Motor neuron (in vitro differentiated cells): Measurements from ENCODE around the gene POLE2. TPM values are rescaled to one million over a fixed set of nuclear protein-coding genes. Genes with fewer than 3 reads are reported as not detected.
"Not testable (repeated sequence)": the region's sequence is repeated elsewhere in the genome, so short reads cannot be mapped to it uniquely, and the experiment has no call there.

Source experiments
- ATAC-seq, 8 experiments: fragments of 200-7000 bp; cut with Tn5 transposase; replicated peaks in 6 of 8; 2 replicates each; pipeline ENCODE4 v1.8.0; 2021; ENCODE audit warnings: mild to moderate bottlenecking in 8 of 8, moderate library complexity in 8 of 8
- H3K27ac ChIP-seq, 2 donors: fragments of 250-450 bp; sonication (Bioruptor Pico); 2 replicates each; pipeline ENCODE4 v1.9.0; 2021; ENCODE audit warnings: antibody characterized with exemption in 2 of 2, mild to moderate bottlenecking in 2 of 2, moderate library complexity in 1 of 2
- H3K4me1 ChIP-seq, 2 donors: fragments of 250-450 bp; sonication (Bioruptor Pico); replicated peaks in 1 of 2; 2 replicates each; pipeline ENCODE4 v1.6.1; 2021; ENCODE audit warnings: antibody characterized with exemption in 2 of 2, mild to moderate bottlenecking in 2 of 2, moderate library complexity in 1 of 2
- H3K4me3 ChIP-seq, 5 donors: fragments of 250-450 bp; sonication (Bioruptor Pico); 2 replicates each; pipeline ENCODE4 v1.9.0; 2021; ENCODE audit warnings: antibody characterized with exemption in 5 of 5, mild to moderate bottlenecking in 5 of 5, moderate library complexity in 4 of 5
- WGBS, 10 experiments: fragments of 450-650 bp; shearing (Covaris generic); methylation state at CpG; one replicate each; pipeline ENCODE4 v1.0.0; 2022; 5-methylcytosine and 5-hydroxymethylcytosine counted together
- in situ Hi-C, 9 experiments: fragments of 400-800 bp; cut with MboI; loops; one replicate each; pipeline ENCODE4 v1.15.0; 2021; ENCODE audit warnings: low sequenced_read_pairs in 9 of 9, low pct_unique_long_range_greater_than_20kb in 2 of 9; ENCODE audit not compliant: unreplicated experiment in 9 of 9
- total RNA-seq, 8 experiments: library from RNA; unstranded; fragments of 300-600 nt; gene quantifications; 2 replicates each; pipeline versions ENCODE4 v1.2.3 to v1.2.4, GENCODE V29; 2022

Gene POLE2
- total RNA-seq, 8 experiments from 2014 or later: 2.3 to 18.3 (median 4.6) TPM; not detected in 1

DNA sequence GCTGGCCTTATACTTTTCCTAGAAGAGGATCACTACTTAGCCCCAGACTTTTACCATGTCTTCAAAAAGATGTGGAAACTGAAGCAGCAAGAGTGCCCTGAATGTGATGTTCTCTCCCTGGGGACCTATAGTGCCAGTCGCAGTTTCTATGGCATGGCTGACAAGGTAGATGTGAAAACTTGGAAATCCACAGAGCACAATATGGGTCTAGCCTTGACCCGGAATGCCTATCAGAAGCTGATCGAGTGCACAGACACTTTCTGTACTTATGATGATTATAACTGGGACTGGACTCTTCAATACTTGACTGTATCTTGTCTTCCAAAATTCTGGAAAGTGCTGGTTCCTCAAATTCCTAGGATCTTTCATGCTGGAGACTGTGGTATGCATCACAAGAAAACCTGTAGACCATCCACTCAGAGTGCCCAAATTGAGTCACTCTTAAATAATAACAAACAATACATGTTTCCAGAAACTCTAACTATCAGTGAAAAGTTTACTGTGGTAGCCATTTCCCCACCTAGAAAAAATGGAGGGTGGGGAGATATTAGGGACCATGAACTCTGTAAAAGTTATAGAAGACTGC lies 65.9 kb downstream of the POLE2 start:
- Histone ChIP-seq H3K4me3 (peak overlapping the region; percentile 61 to 99 (median 92)), H3K4me1 (peaks cover 6 to 27% of the 10 kb centered on the region in 2 donors), H3K27ac (no peak overlapping the region)
- in situ Hi-C loops: no loop called here
- no peak for ATAC-seq
- 0 to 80% (median 27%) methylated on average over 1 to 3 of the region's 3 CpGs; no CpG with 5 or more reads in 2 of the 10 experiments for WGBS, 10 experiments

DNA sequence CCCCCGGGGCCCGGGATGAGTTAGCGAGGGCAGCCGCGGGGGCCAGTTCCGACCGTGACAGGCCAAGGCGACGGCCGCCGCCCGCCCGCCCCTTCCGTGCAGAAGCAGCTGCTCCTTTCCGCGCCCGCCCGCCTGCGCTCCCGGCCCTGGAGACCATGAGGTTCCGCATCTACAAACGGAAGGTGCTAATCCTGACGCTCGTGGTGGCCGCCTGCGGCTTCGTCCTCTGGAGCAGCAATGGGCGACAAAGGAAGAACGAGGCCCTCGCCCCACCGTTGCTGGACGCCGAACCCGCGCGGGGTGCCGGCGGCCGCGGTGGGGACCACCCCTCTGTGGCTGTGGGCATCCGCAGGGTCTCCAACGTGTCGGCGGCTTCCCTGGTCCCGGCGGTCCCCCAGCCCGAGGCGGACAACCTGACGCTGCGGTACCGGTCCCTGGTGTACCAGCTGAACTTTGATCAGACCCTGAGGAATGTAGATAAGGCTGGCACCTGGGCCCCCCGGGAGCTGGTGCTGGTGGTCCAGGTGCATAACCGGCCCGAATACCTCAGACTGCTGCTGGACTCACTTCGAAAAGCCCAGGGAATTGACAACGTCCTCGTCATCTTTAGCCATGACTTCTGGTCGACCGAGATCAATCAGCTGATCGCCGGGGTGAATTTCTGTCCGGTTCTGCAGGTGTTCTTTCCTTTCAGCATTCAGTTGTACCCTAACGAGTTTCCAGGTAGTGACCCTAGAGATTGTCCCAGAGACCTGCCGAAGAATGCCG lies 66.7 kb downstream of the POLE2 start:
- Histone ChIP-seq H3K4me1 (peaks cover 6 to 27% of the 10 kb centered on the region in 2 donors), H3K27ac (peak overlapping the region; percentile 96 to 98), H3K4me3 (peak overlapping the region; percentile 61 to 99 (median 92))
- peak; percentile 31 to 56 (median 39) for ATAC-seq
- in situ Hi-C loops: no loop called here
- 0 to 21% (median 5%) methylated on average over 3 to 19 of the region's 65 CpGs; no CpG with 5 or more reads in 4 of the 10 experiments for WGBS, 10 experiments

DNA sequence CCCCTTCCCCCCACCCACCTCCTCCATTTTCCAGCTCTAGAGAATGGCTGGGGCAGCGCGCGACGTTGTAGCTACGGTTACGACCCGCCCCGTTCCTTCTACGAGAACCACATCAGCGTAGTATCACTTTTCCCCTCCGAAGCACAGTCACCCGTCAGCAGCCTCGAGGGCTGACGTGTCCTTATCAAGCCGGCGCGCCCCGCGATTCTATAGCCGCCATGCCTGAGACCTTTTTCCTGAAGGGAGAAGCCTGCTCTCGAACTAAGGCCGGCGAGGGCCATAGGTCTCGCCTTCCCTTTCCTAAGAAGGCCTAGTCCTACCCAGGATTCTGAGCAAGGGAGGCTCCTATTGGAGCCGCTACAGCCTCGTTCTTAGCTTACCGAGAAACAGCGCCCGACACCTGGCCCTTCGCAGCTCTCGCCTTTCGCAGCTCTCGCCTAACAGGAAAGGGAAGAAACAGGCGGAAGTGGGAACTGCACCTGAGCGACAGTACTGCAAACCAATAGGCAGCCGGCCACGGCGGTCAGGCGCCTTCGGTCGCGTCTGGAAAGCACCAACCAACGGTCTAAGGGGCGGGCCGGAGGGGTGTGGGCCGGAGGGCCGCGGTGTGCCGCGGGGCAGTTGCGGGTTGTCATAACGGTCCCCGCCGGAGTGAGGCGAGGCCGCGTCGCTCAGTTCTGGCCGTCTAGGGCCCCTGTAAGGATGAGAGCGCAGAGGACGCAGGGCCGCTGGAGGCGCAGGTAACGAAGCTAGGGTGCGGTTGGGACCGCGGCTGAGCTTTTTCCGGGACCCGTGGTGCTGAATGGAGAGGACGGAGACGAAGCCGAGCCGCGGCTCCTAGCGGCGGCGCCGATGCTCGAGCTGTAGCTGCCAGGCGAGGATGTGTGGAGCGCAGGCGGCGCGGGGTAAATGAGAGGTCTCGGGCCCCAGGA lies 67.6 kb downstream of the POLE2 start, which contains the start of the genes MGAT2 and RPL36AL:
Gene MGAT2 (plus strand): TSS at position 618 of the 932 bp plus-strand sequence. CDS start 470 bp downstream, outside the sequence.
Gene RPL36AL (minus strand): TSS at position 445 of the 932 bp plus-strand sequence. CDS start 1,522 bp downstream, outside the sequence.
- in situ Hi-C loops: no loop called here
- Histone ChIP-seq H3K4me1 (peaks cover 6 to 27% of the 10 kb centered on the region in 2 donors), H3K27ac (peak within 1 kb of the TSS; percentile 96 to 98), H3K4me3 (peak within 1 kb of the TSS; percentile 61 to 99 (median 92))
- ATAC-seq: peak; percentile 90 to 98 (median 96)
- 0 to 2% (median 0%) methylated on average over 3 to 45 of the region's 85 CpGs; no CpG with 5 or more reads in 1 of the 10 experiments for WGBS, 10 experiments

DNA sequence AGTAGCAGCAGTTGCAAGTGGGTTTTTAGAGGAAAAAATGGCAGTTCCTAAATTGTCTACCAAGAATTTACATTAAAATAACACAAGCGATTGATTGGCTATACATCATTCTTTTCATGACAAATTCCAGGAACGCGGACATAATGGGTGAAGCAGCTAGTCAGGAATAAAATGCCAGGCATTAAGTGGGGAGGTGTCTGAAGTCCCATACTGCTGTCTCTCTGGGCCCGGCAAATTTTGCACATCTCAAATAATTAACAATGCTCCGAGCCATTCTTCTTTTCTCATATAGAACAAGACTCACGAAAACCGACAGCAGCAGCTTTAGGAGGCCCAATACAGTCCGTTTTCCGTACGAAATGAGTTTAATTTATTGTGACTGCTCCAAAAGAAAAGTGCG lies 68.3 kb downstream of the POLE2 start:
- peaks cover 6 to 27% of the 10 kb centered on the region in 2 donors for H3K4me1 ChIP-seq
- in situ Hi-C loops: no loop called here
- peak overlapping the region; percentile 61 to 99 (median 92) for H3K4me3 ChIP-seq
- WGBS, 10 experiments: 0 to 3% (median 0%) methylated on average over 3 to 10 of the region's 11 CpGs; no CpG with 5 or more reads in 1 of the 10 experiments
- ATAC-seq: no peak
- H3K27ac ChIP-seq: peak overlapping the region; percentile 96 to 98

DNA sequence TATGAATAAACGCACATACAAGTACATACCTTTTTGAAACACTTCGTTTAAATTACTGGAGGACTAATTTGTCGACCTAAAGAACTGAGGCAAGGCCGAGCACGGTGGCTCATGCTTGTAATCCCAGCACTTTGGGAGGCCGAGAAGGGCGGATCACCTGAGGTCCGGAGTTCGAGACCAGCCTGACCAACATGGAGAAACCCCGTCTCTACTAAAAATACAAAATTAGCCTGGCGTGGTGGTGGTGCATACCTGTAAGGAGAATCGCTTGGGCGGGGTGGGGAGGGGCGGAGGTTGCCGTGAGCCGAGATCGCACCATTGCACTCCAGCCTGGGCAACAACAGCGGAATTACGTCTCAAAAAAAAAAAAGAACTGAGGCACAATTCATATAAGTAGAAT lies 68.7 kb downstream of the POLE2 start:
- peaks cover 6 to 27% of the 10 kb centered on the region in 2 donors for H3K4me1 ChIP-seq
- 40 to 82% (median 69%) methylated on average over 2 to 16 of the region's 19 CpGs; no CpG with 5 or more reads in 2 of the 10 experiments for WGBS, 10 experiments
- H3K27ac ChIP-seq: peak overlapping the region in 1 of 2 donors; percentile 98
- peak overlapping the region; percentile 61 to 99 (median 92) for H3K4me3 ChIP-seq
- in situ Hi-C loops, ATAC-seq: not testable (repeated sequence)

DNA sequence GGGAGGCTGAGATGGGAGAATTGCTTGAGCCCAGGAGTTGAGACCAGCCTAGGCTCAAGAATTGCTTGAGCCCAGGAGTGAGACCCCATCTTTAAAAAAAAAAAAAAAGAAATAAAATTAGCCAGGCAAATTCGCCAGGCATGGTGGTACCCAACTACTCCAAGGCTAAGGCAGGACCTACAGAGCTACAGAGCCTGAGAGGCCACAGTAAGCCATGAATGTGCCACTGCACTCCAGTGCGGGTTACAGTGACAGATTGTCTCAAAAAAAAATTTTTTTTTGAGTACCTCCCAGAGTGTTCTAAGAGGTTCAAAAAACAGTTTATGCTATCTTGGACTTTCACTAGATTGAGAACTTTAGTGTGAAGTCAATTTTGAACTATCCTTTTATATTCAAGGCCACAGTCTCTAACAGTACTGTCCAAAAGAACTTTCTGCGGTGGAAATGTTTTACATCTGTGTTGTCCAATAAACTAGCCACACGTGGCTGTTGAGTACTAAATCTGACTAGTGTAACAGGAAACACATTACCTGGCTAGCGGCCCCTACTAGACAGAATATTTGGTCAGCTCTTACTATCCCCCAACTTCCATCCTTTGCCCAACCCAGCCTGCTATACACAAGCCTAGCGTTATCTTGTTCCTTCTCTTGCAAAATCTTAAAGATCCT lies 70.0 kb downstream of the POLE2 start:
- H3K4me1 ChIP-seq: peaks cover 6 to 22% of the 10 kb centered on the region in 2 donors
- no peak overlapping the region for H3K4me3 ChIP-seq
- in situ Hi-C loops: no loop called here
- WGBS, 10 experiments: 76 to 100% (median 90%) methylated on average over 1 to 4 of the region's 6 CpGs; no CpG with 5 or more reads in 1 of the 10 experiments
- no peak for ATAC-seq
- no peak overlapping the region for H3K27ac ChIP-seq

DNA sequence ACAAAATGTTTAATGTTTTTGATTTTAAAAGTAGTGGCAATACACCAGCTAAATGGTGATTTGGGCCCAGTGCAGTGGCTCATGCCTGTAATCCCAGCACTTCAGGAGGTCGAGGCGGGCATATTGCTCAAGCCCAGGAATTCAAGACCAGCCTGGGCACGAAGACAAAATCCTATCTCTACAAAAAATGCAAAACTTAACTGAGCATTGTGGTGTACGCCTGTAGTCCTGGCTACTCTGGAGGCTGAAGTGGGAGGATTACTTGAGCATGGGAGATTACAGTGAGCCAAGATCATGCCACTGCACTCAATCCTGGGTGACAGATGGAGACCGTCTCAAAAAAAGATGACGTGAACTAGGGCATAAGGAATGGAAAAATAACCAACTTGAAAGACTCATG lies 72.2 kb downstream of the POLE2 start:
- Histone ChIP-seq H3K4me3 (no peak overlapping the region), H3K4me1 (peaks cover 6 to 9% of the 10 kb centered on the region in 2 donors), H3K27ac (no peak overlapping the region)
- 85 to 98% (median 93%) methylated on average over 2 to 6 of the region's 6 CpGs; no CpG with 5 or more reads in 2 of the 10 experiments for WGBS, 10 experiments
- in situ Hi-C loops: no loop called here
- ATAC-seq: no peak

DNA sequence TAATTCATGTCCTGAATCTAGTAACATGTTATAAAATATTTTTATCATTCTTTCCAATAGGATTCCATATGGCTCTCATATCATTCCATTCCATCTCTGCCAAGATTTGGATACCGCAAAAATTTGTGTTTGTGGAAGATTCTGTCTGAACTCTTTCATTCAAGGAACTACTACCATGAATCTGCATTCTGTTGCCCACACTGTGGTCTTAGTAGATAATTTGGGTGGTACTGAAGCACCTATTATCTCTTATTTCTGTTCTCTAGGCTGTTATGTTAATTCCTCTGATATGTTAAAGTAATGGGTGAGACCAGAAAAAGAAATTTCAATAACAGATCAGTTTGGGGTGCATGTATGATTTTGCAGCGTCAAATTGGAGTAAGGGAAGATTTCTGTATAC lies 73.8 kb downstream of the POLE2 start:
- WGBS, 10 experiments: 54 to 100% (median 100%) methylated on average over 1 to 2 of the region's 2 CpGs; no CpG with 5 or more reads in 1 of the 10 experiments
- no peak for ATAC-seq
- peaks cover 4 to 6% of the 10 kb centered on the region in 2 donors for H3K4me1 ChIP-seq
- H3K27ac ChIP-seq: no peak overlapping the region
- in situ Hi-C loops: no loop called here
- no peak overlapping the region for H3K4me3 ChIP-seq

DNA sequence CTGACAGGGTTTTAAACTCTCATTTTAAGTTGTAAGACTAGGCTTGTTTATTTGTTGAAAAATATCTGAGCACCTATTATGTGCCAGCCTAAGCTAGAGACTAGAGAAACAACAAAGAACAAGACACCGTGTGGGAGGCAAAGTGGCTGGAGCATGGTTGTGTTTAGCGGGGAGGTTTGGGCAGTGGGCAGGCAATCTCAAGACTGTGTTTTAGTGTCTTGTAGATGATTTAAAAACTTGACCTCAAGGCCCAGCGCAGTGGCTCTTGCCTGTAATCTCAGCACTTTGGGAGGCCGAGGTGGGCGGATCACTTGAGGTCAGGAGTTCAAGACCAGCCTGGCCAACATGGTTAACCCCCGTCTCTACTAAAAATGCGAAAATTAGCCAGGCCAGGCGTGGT lies 75.3 kb downstream of the POLE2 start:
- no peak for ATAC-seq
- in situ Hi-C loops: no loop called here
- Histone ChIP-seq H3K27ac (no peak overlapping the region), H3K4me3 (no peak overlapping the region), H3K4me1 (no peaks in the 10 kb centered on the region)
- 71 to 100% (median 84%) methylated on average over 1 to 7 of the region's 8 CpGs; no CpG with 5 or more reads in 1 of the 10 experiments for WGBS, 10 experiments

DNA sequence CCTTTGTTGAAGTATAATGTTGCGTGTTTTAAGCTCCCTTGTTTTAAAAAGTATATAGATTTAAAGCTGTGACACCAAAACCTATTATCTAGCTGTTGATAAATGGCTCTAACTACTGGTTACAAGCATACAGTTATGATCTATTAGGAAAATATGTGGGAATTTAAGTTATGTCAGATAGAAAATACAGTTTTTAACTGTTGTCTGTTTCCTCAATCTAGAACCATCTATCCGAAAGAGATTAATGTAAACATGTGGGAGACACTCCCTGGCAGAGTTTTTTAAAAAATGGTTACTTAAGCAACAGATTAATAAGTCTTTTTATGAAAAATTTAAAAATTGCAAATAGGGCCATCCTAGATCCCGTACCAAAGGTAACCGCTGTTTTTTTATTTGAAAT lies 75.8 kb downstream of the POLE2 start:
- ATAC-seq: no peak
- in situ Hi-C loops: no loop called here
- Histone ChIP-seq H3K4me1 (no peaks in the 10 kb centered on the region), H3K27ac (no peak overlapping the region), H3K4me3 (no peak overlapping the region)
- WGBS, 10 experiments: 82 to 100% (median 92%) methylated on average over 2 to 4 of the region's 4 CpGs

DNA sequence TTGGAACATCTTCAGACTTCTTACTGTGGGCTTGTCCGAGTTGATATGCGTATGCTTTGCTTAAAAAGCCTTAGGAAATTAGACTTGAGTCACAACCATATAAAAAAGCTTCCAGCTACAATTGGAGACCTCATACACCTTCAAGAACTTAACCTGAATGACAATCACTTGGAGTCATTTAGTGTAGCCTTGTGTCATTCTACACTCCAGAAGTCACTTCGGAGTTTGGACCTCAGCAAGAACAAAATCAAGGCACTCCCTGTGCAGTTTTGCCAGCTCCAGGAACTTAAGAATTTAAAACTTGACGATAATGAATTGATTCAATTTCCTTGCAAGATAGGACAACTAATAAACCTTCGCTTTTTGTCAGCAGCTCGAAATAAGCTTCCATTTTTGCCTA lies 80.4 kb downstream of the POLE2 start:
- no peak overlapping the region for H3K27ac ChIP-seq
- 69 to 100% (median 88%) methylated on average over 3 to 6 of the region's 6 CpGs; no CpG with 5 or more reads in 2 of the 10 experiments for WGBS, 10 experiments
- no peak for ATAC-seq
- H3K4me3 ChIP-seq: no peak overlapping the region
- in situ Hi-C loops: no loop called here
- no peaks in the 10 kb centered on the region for H3K4me1 ChIP-seq
